Vagina (tissue), 2 donors: ENCODE results near the gene DYNLT1. TPM values are rescaled to one million over a fixed set of nuclear protein-coding genes. Genes with fewer than 3 reads are reported as not detected.

Source experiments
- DNase-seq, 2 donors: peaks; one replicate each; pipeline ENCODE4 v3.0.0-alpha.2; 2017; ENCODE audit errors: extremely low spot score in 2 of 2
- H3K27ac ChIP-seq: fragments of 200-600 bp; sonication (generic); one replicate; pipeline ENCODE4 v1.5.1; 2019
- H3K27me3 ChIP-seq: fragments of 200-600 bp; sonication (generic); one replicate; pipeline ENCODE4 v1.5.1; 2019
- H3K36me3 ChIP-seq, 2 donors: fragments of 200-600 bp; sonication (generic); one replicate each; pipeline ENCODE4 v1.5.1; 2017 to 2019
- H3K4me1 ChIP-seq: fragments of 200-600 bp; sonication (generic); one replicate; pipeline ENCODE4 v1.5.1; 2019
- H3K4me3 ChIP-seq, 2 donors: fragments of 200-600 bp; sonication (generic); 1 replicate in 1 of 2; 2 replicates in 1 of 2; pipeline ENCODE4 v1.5.1; 2016 to 2019
- H3K9me3 ChIP-seq: fragments of 200-600 bp; sonication (generic); one replicate; pipeline ENCODE4 v1.5.1; 2019
- POLR2A ChIP-seq, 2 donors: fragments of 450-650 bp; IDR thresholded peaks; one replicate each; pipeline ENCODE4 v1.6.1; 2017; ENCODE audit warnings: antibody characterized with exemption in 2 of 2, mild to moderate bottlenecking in 2 of 2, moderate library complexity in 2 of 2
- POLR2AphosphoS5 ChIP-seq, 2 donors: sonication (generic); formaldehyde crosslinking; IDR thresholded peaks; one replicate each; pipeline ENCODE4 v1.9.0; 2017; ENCODE audit warnings: antibody characterized with exemption in 2 of 2, mild to moderate bottlenecking in 2 of 2, low read depth in 1 of 2; ENCODE audit not compliant: insufficient read depth in 1 of 2
- intact Hi-C: fragments of 100-400 bp; cut with DNase I; formaldehyde crosslinking; loops from one replicate; pipeline ENCODE4 v1.15.1; 2023
- total RNA-seq: library from RNA; depleted of rRNA; stranded (reverse); fragments of >200 nt; gene quantifications from one replicate; pipeline ENCODE4 v1.2.3, GENCODE V29; 2016
- TF ChIP-seq, protein P1 (sequence below), 3 experiments: fragments of 450-650 bp in 2 of 3; fragments of 200-600 bp in 1 of 3; sonication (generic) in 1 of 3; IDR thresholded peaks; one replicate each; pipeline ENCODE4 v1.5.1; 2017 to 2019; ENCODE audit warnings: antibody characterized with exemption in 3 of 3, mild to moderate bottlenecking in 2 of 3, moderate library complexity in 2 of 3

DYNLT1 gene
- total RNA-seq, 1 donor from 2014 or later: 65.8 TPM

DNA sequence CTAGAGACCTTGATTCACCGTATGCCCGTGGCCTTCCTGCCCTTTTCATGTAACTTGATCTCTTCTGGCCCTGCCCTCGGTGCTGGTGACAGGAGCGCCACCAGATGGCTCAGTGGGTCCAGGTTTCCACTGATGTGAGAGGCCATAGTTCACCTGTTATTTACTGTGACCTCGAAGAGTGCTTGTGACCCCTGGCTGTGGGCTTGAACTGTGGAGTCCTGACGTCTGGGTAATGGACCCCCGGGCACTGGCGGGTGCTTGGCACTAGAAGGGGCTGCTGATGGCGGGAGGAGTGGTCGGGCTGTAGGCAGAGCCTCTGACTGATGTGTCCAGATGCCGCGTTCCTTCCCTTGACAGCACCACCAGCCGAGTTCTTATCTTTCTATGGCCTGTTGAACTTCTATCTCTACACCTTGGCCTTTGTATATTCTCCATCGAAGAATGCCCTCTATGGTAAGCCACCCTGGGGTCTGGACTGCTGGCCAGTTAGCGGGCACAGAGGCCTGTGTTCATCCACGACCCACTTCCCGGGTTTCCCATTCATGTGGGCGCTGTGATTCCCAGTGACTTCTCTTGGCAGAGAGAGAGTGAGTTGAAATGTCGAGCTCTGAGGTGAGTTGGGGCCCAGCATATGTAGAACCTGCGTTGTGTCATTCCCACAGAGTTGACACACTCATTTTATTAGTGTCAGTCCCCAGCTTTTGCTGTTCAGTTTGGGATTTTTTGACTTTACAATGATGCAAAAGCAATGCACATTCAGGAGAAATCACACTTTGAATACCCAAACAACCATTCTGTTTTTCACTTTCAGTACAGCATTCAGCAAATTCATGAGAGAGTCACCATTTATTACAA, 14.9 kb downstream of the DYNLT1 start:
- Histone ChIP-seq H3K4me1 (peaks cover 29% of the 10 kb centered on the region), H3K4me3 (no peak overlapping the region), H3K27ac (no peak overlapping the region), H3K9me3 (no peaks in the 10 kb centered on the region), H3K27me3 (no peaks in the 10 kb centered on the region), H3K36me3 (peaks cover 0 to 17% of the 10 kb centered on the region in 2 donors)
- DNase-seq: peak in 1 of 2 donors; percentile 93
- no peak for TF ChIP-seq POLR2A (IDR thresholded peaks at IDR 0.05)
- TF ChIP-seq, protein P1, sequence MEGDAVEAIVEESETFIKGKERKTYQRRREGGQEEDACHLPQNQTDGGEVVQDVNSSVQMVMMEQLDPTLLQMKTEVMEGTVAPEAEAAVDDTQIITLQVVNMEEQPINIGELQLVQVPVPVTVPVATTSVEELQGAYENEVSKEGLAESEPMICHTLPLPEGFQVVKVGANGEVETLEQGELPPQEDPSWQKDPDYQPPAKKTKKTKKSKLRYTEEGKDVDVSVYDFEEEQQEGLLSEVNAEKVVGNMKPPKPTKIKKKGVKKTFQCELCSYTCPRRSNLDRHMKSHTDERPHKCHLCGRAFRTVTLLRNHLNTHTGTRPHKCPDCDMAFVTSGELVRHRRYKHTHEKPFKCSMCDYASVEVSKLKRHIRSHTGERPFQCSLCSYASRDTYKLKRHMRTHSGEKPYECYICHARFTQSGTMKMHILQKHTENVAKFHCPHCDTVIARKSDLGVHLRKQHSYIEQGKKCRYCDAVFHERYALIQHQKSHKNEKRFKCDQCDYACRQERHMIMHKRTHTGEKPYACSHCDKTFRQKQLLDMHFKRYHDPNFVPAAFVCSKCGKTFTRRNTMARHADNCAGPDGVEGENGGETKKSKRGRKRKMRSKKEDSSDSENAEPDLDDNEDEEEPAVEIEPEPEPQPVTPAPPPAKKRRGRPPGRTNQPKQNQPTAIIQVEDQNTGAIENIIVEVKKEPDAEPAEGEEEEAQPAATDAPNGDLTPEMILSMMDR (IDR thresholded peaks at IDR 0.05): no peak
- no peak for TF ChIP-seq POLR2AphosphoS5 (IDR thresholded peaks at IDR 0.05; ENCODE audit: insufficient read depth in 1 of 2, low read depth in 1 of 2)
- intact Hi-C loops: no loop called here

DNA sequence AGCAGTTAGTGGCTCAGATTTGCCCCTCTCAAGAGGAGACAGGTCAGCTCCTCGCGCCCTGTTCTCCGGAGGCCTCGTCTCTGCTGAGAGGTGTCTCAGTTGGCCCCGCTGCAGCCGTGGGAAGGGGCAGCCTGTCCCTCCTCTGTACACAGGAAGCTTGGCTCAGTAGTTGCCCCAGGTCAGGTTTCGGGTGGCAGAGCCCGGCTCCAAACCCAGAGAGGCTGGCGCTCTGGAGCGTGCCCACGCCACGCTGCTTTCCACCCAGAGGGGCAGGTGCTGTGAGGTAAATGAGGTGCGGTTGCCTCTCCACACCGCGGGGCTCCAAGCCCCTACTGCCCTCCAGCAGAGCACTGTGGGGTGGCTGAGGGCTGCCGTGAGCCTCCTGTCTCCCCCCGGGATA, 16.0 kb downstream of the DYNLT1 start:
- H3K4me1 ChIP-seq: peaks cover 29% of the 10 kb centered on the region
- H3K27me3 ChIP-seq: no peaks in the 10 kb centered on the region
- no peak overlapping the region for H3K27ac ChIP-seq
- H3K4me3 ChIP-seq: no peak overlapping the region
- H3K9me3 ChIP-seq: no peaks in the 10 kb centered on the region
- H3K36me3 ChIP-seq: peaks cover 0 to 17% of the 10 kb centered on the region in 2 donors
- TF ChIP-seq POLR2AphosphoS5 (IDR thresholded peaks at IDR 0.05; ENCODE audit: insufficient read depth in 1 of 2, low read depth in 1 of 2): no peak
- TF ChIP-seq, protein P1 (IDR thresholded peaks at IDR 0.05): no peak
- no peak for TF ChIP-seq POLR2A (IDR thresholded peaks at IDR 0.05)
- DNase-seq: no peak
- intact Hi-C loops: no loop called here

DNA sequence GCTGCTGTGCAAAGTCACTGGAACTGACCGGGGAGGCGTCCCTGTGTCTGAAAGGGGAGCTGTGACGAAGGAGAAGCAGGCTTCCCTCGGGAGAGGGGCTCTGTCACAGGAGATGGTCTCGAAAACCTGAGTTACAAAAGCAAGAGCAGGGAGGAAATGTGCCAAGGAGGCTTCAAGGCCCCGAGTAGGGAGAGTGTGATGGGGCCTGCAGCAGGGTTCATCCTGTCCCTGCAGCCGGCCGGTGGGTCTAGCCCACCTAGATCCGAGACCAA, 16.7 kb downstream of the DYNLT1 start:
- intact Hi-C loops: no loop called here
- TF ChIP-seq, protein P1 (IDR thresholded peaks at IDR 0.05): no peak
- TF ChIP-seq POLR2A (IDR thresholded peaks at IDR 0.05): no peak
- TF ChIP-seq POLR2AphosphoS5 (IDR thresholded peaks at IDR 0.05; ENCODE audit: insufficient read depth in 1 of 2, low read depth in 1 of 2): no peak
- H3K4me1 ChIP-seq: peaks cover 29% of the 10 kb centered on the region
- H3K27ac ChIP-seq: no peak overlapping the region
- H3K9me3 ChIP-seq: no peaks in the 10 kb centered on the region
- peaks cover 0 to 17% of the 10 kb centered on the region in 2 donors for H3K36me3 ChIP-seq
- no peak overlapping the region for H3K4me3 ChIP-seq
- peak in 1 of 2 donors; percentile 81 for DNase-seq
- H3K27me3 ChIP-seq: no peaks in the 10 kb centered on the region

DNA sequence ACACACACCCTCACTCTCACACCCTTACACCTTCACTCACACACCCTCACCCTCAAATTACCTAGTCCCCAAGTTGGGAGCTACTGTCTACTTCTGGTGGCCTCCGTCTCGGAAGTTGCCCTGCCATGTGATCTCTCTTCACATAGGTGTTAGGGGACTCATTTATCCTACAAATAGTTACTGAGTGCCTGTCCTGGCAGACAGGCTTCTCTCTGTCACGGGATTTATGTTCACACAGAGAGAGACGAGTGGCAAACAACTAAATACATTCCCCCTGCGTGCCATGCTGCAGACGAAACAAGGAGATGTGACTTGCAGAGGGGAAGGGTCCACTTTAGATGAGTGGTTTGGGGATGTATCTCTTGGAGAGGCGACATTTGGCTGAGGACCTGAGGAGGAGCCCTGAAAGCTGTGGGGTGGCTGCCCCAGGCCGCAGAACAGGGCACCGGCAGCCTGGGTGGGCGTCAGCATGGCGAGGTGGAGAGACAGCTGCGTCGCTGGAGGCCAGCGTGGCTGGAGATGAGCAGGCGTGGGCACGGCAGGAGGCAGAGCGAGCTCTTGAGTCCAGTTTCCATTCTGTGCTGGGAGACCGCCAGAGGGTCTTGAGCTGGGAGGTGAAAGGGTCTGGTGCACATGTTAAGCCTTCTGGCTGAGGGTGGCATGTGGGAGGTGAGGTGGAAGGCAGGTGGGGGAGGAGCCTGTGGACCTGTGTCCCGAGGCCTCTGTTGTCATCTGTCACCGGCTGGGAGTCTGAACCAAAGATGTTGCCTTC, 17.2 kb downstream of the DYNLT1 start:
- intact Hi-C loops: no loop called here
- no peak for DNase-seq
- no peaks in the 10 kb centered on the region for H3K9me3 ChIP-seq
- H3K4me3 ChIP-seq: no peak overlapping the region
- TF ChIP-seq POLR2A (IDR thresholded peaks at IDR 0.05): no peak
- peaks cover 0 to 17% of the 10 kb centered on the region in 2 donors for H3K36me3 ChIP-seq
- H3K27me3 ChIP-seq: no peaks in the 10 kb centered on the region
- no peak overlapping the region for H3K27ac ChIP-seq
- H3K4me1 ChIP-seq: peaks cover 26% of the 10 kb centered on the region

DNA sequence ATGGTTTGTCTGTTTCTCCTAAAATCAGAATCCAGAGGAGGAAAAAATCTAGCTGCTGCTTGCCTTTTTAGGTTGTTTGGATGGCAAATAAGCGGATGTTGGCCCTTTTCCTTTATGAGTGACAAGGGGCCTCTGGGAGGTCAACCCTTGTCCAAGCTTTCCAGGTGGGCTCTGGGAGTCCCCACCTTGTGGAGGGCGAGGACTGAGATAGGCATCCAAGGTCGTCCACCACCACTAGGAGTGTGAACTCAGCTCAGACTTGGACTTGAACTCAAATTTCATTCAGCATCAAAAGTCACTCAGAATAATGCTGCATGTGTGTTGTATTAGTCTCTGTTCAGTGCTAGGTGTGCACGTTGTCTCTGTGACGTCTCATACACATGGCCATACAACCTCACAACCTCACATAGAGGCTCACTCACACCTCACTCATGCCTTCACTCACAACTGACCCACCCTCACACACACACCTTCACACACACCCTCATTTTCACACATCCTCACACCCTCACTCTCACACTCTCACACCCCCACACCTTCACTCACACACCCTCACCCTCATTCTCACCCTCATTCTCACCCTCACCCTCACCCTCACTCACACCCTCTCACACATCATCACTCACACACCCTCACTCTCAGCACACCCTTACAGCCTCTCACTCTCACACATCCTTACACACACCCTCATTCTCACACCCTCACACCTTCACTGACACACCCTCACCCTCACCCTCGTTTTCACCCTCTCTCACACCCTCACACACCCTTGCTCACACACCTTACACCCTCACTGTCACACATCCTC, 18.0 kb downstream of the DYNLT1 start:
- H3K27me3 ChIP-seq: no peaks in the 10 kb centered on the region
- intact Hi-C loops: no loop called here
- DNase-seq: no peak
- no peak overlapping the region for H3K27ac ChIP-seq
- peaks cover 0 to 22% of the 10 kb centered on the region in 2 donors for H3K36me3 ChIP-seq
- H3K9me3 ChIP-seq: no peaks in the 10 kb centered on the region
- peaks cover 18% of the 10 kb centered on the region for H3K4me1 ChIP-seq
- TF ChIP-seq, protein P1 (IDR thresholded peaks at IDR 0.05): no peak
- TF ChIP-seq POLR2A (IDR thresholded peaks at IDR 0.05): no peak
- TF ChIP-seq POLR2AphosphoS5 (IDR thresholded peaks at IDR 0.05; ENCODE audit: insufficient read depth in 1 of 2, low read depth in 1 of 2): no peak
- H3K4me3 ChIP-seq: no peak overlapping the region
